Measurements from ENCODE around the gene TCIRG1.

TCIRG1 gene

GRCh38 chr11:68096962-68097361 is 58.1 kb downstream of the TCIRG1 start:
- DNase-seq = no peak

- no peak for DNase-seq
These were observed 60.2 kb downstream of the TCIRG1 start for GRCh38 chr11:68099057-68099456.

GRCh38 chr11:68099474-68100405 is 60.9 kb downstream of the TCIRG1 start:
- DNase-seq = no peak

Measured in NCI-H446 treated with DMSO at 0.1 percent for 48 hours (cell line).